Measurements from ENCODE around the gene KIAA0232. TPM values are rescaled to one million over a fixed set of nuclear protein-coding genes. Genes with fewer than 3 reads are reported as not detected.
A peak's percentile ranks its signal among the peaks of the same experiment; 100 is the strongest.

The KIAA0232 gene
- total RNA-seq, 1 donor from 2014 or later, result 28.1 TPM

- Histone ChIP-seq H3K36me3 (peaks cover 4% of the 10 kb centered on the region), H3K4me1 (peaks cover 68% of the 10 kb centered on the region), H3K9me3 (no peaks in the 10 kb centered on the region), H3K27ac (peak overlapping the region; percentile 84), H3K4me3 (no peak overlapping the region), H3K27me3 (ENCODE audit: low read depth) (no peaks in the 10 kb centered on the region)
- ATAC-seq, result no peak
- intact Hi-C loops (cut with DNase I), result no loop called here
- TF ChIP-seq CTCF (IDR thresholded peaks at IDR 0.05), result no peak
- no peak for DNase-seq
Observed at GRCh38 chr4:6918338-6918737, 135.8 kb downstream of the KIAA0232 start.

GRCh38 chr4:6920171-6920570 is 137.6 kb downstream of the KIAA0232 start:
- intact Hi-C loops (cut with DNase I), result no loop called here
- Histone ChIP-seq H3K4me3 (no peak overlapping the region), H3K27ac (peak overlapping the region; percentile 84), H3K4me1 (peaks cover 68% of the 10 kb centered on the region), H3K36me3 (peaks cover 17% of the 10 kb centered on the region), H3K9me3 (no peaks in the 10 kb centered on the region), H3K27me3 (ENCODE audit: low read depth) (no peaks in the 10 kb centered on the region)
- no peak for TF ChIP-seq CTCF (IDR thresholded peaks at IDR 0.05)
- peak; percentile 83 for DNase-seq
- ATAC-seq, result peak; percentile 79 to 83

- DNase-seq, result no peak
- Histone ChIP-seq H3K4me1 (peaks cover 58% of the 10 kb centered on the region), H3K27me3 (ENCODE audit: low read depth) (no peaks in the 10 kb centered on the region), H3K27ac (no peak overlapping the region), H3K9me3 (no peaks in the 10 kb centered on the region), H3K36me3 (peaks cover 17% of the 10 kb centered on the region), H3K4me3 (no peak overlapping the region)
- no peak for TF ChIP-seq CTCF (IDR thresholded peaks at IDR 0.05)
- intact Hi-C loops (cut with DNase I), result no loop called here
- ATAC-seq, result no peak
Observed at GRCh38 chr4:6923507-6923906, 141.0 kb downstream of the KIAA0232 start.

GRCh38 chr4:6924361-6924779 is 141.8 kb downstream of the KIAA0232 start:
- TF ChIP-seq CTCF (IDR thresholded peaks at IDR 0.05), result no peak
- Histone ChIP-seq H3K27me3 (ENCODE audit: low read depth) (no peaks in the 10 kb centered on the region), H3K27ac (no peak overlapping the region), H3K4me3 (no peak overlapping the region), H3K36me3 (peaks cover 17% of the 10 kb centered on the region), H3K9me3 (no peaks in the 10 kb centered on the region), H3K4me1 (peaks cover 58% of the 10 kb centered on the region)
- no peak for DNase-seq
- intact Hi-C loops (cut with DNase I), result no loop called here
- ATAC-seq, result no peak

GRCh38 chr4:6925357-6925836 is 142.9 kb downstream of the KIAA0232 start:
- ATAC-seq, result peak; percentile 13 to 57

More at GRCh38 chr4:6925357-6925836, 142.9 kb downstream of the KIAA0232 start:
- TF ChIP-seq CTCF (IDR thresholded peaks at IDR 0.05), result no peak
- intact Hi-C loops (cut with DNase I), result no loop called here
- H3K4me3 ChIP-seq, result no peak overlapping the region
- no peaks in the 10 kb centered on the region for H3K27me3 ChIP-seq (ENCODE audit: low read depth)
- H3K27ac ChIP-seq, result peak overlapping the region; percentile 54
- DNase-seq, result peak; percentile 63
- H3K36me3 ChIP-seq, result peaks cover 17% of the 10 kb centered on the region
- H3K9me3 ChIP-seq, result no peaks in the 10 kb centered on the region
- peaks cover 58% of the 10 kb centered on the region for H3K4me1 ChIP-seq
